HuH-7.5 (cell line): ENCODE data around the gene STK25.
"Not testable (repeated sequence)": the region's sequence is repeated elsewhere in the genome, so short reads cannot be mapped to it uniquely, and the experiment has no call there.

Experiments
- DNase-seq: peaks from one replicate; pipeline ENCODE4 v3.0.0; 2011; ENCODE audit warnings: low spot score

The STK25 gene

GRCh38 chr2:241463276-241464135 is 44.9 kb downstream of the STK25 start:
- no peak for DNase-seq

GRCh38 chr2:241461693-241462677 is 46.4 kb downstream of the STK25 start:
- no peak for DNase-seq

- DNase-seq = no peak
These were observed 47.8 kb downstream of the STK25 start for GRCh38 chr2:241460631-241461030.

- no peak for DNase-seq
These were observed 48.9 kb downstream of the STK25 start for GRCh38 chr2:241459520-241459919.

- DNase-seq = no peak
These were observed 49.7 kb downstream of the STK25 start for GRCh38 chr2:241458687-241459086.

GRCh38 chr2:241456546-241456945 is 51.8 kb downstream of the STK25 start:
- DNase-seq = no peak

- no peak for DNase-seq
These were observed 53.4 kb downstream of the STK25 start for GRCh38 chr2:241454837-241455485.

GRCh38 chr2:241453919-241454318 is 54.5 kb downstream of the STK25 start:
- not testable (repeated sequence) for DNase-seq

- DNase-seq = no peak
These were observed 56.4 kb downstream of the STK25 start for GRCh38 chr2:241451840-241452506.

- DNase-seq = not testable (repeated sequence)
These were observed 58.3 kb downstream of the STK25 start for GRCh38 chr2:241450092-241450491.

GRCh38 chr2:241445426-241445825 is 63.0 kb downstream of the STK25 start:
- DNase-seq = no peak

- DNase-seq = no peak
These were observed 64.7 kb downstream of the STK25 start for GRCh38 chr2:241443486-241444223.
